GM12878 (cell line): Measurements from ENCODE around the gene LY6G5B. TPM values are rescaled to one million over a fixed set of nuclear protein-coding genes. Genes with fewer than 3 reads are reported as not detected.
A peak's percentile ranks its signal among the peaks of the same experiment; 100 is the strongest.

ENCODE experiments used
- ATAC-seq: fragments of 200-7000 bp; cut with Tn5 transposase; 3 replicates; pipeline ENCODE4 v1.9.1; 2020; ENCODE audit warnings: mild to moderate bottlenecking, moderate library complexity
- BruUV-seq: library from RNA; stranded (reverse); fragments of 400-500 nt; replicated peaks from 2 replicates; lab custom pipeline; 2021; lab: Mats Ljungman, UMichigan
- CTCF ChIA-PET: fragments of 300-600 bp; sonication (Branson Sonifier 250); formaldehyde crosslinking; extraction: SDS; loops from one replicate; lab custom pipeline; 2021; ENCODE audit warnings: inconsistent platforms; lab: Yijun Ruan, JAX
- POLR2A ChIA-PET: fragments of 350-600 bp; formaldehyde crosslinking; extraction: SDS; loops from one replicate; lab custom pipeline; 2021; ENCODE audit warnings: inconsistent platforms; lab: Charles Lee
- RAD21 ChIA-PET: fragments of 300-600 bp; sonication (Branson Sonifier 250); formaldehyde crosslinking; loops from one replicate; lab custom pipeline; 2023; ENCODE audit warnings: antibody characterized with exemption; ENCODE audit not compliant: unreplicated experiment; lab: Charles Lee
- SMC1A ChIA-PET: fragments of 300-600 bp; sonication (Branson Sonifier 250); formaldehyde crosslinking; loops from one replicate; lab custom pipeline; 2023; ENCODE audit not compliant: unreplicated experiment, uncharacterized antibody; lab: Charles Lee
- DNase-seq: peaks from one replicate; pipeline ENCODE4 v3.0.0-alpha.2; 2011; ENCODE audit warnings: low read depth, low spot score
- FAIRE-seq: peaks from 3 replicates; lab custom pipeline; 2011; peaks lifted over from hg19 to GRCh38; lab: Jason Lieb, UNC
- H2AFZ ChIP-seq: 2 replicates; pipeline ENCODE4 v1.6.0; 2011; ENCODE audit warnings: low read depth, low read length, control low read depth; ENCODE audit not compliant: control insufficient read depth
- H3K27ac ChIP-seq: 2 replicates; pipeline ENCODE4 v1.5.1; 2011; ENCODE audit warnings: control low read depth; ENCODE audit not compliant: control insufficient read depth, insufficient read depth
- H3K27me3 ChIP-seq, 2 experiments: replicated peaks in 1 of 2; 2 replicates each; pipeline versions ENCODE4 v1.6.0 to v1.6.1; 2011; ENCODE audit warnings: low read length in 1 of 2; ENCODE audit not compliant: control insufficient read depth in 2 of 2, insufficient read depth in 2 of 2
- H3K36me3 ChIP-seq, 2 experiments: 2 replicates each; pipeline ENCODE4 v1.5.1; 2011; ENCODE audit warnings: low read length in 1 of 2; ENCODE audit not compliant: control insufficient read depth in 2 of 2, insufficient read depth in 2 of 2
- H3K4me1 ChIP-seq: 2 replicates; pipeline ENCODE4 v1.6.1; 2011; ENCODE audit warnings: mild to moderate bottlenecking, low read length, moderate library complexity, mixed read lengths; ENCODE audit not compliant: control insufficient read depth, insufficient read depth
- H3K4me2 ChIP-seq: 2 replicates; pipeline ENCODE4 v1.6.0; 2011; ENCODE audit warnings: control low read depth; ENCODE audit not compliant: control insufficient read depth, insufficient read depth
- H3K4me3 ChIP-seq: fragments of 200-600 bp; sonication (generic); 2 replicates; pipeline ENCODE4 v1.5.1; 2016
- H3K79me2 ChIP-seq: 2 replicates; pipeline ENCODE4 v1.6.0; 2011; ENCODE audit warnings: low read length; ENCODE audit not compliant: control insufficient read depth, insufficient read depth
- H3K9ac ChIP-seq: 2 replicates; pipeline ENCODE4 v1.8.0; 2011; ENCODE audit warnings: low read length, control low read depth, mixed read lengths; ENCODE audit not compliant: control insufficient read depth, insufficient read depth
- H3K9me3 ChIP-seq: replicated peaks from 3 replicates; pipeline ENCODE4 v1.5.1; 2011; ENCODE audit warnings: mild to moderate bottlenecking, low read length; ENCODE audit not compliant: control insufficient read depth, insufficient read depth
- H4K20me1 ChIP-seq: 2 replicates; pipeline ENCODE4 v1.6.0; 2011; ENCODE audit not compliant: control insufficient read depth, insufficient read depth
- CUX1 ChIP-seq: IDR thresholded peaks from 2 replicates; pipeline ENCODE4 v1.6.1; 2012; ENCODE audit warnings: improper control_type of control experiment, low read depth, low read length; ENCODE audit not compliant: insufficient replicate concordance
- EED ChIP-seq: sonication (generic); IDR thresholded peaks from 2 replicates; pipeline ENCODE4 v1.6.1; 2016; ENCODE audit warnings: antibody characterized with exemption, low read depth
- HSF1 ChIP-seq: fragments of 150-350 bp; IDR thresholded peaks from 2 replicates; pipeline ENCODE4 v1.6.1; 2014; ENCODE audit warnings: mild to moderate bottlenecking, low read depth, low read length
- KDM1A ChIP-seq: fragments of 200-600 bp; sonication (generic); IDR thresholded peaks from 2 replicates; pipeline ENCODE4 v1.6.1; 2016; ENCODE audit warnings: borderline replicate concordance
- MEF2A ChIP-seq: IDR thresholded peaks from 2 replicates; pipeline ENCODE4 v1.6.1; 2011; ENCODE audit warnings: low read depth, mild to moderate bottlenecking, low read length, moderate library complexity; ENCODE audit not compliant: insufficient read depth
- NKRF ChIP-seq: fragments of 450-650 bp; conservative IDR thresholded peaks from 2 replicates; pipeline ENCODE4 v1.6.1; 2017; ENCODE audit warnings: mild to moderate bottlenecking, moderate library complexity
- NRF1 ChIP-seq: conservative IDR thresholded peaks from 2 replicates; pipeline ENCODE4 v1.6.1; 2011; ENCODE audit warnings: mild to moderate bottlenecking, low read depth, low read length, improper control_type of control experiment
- RAD51 ChIP-seq: fragments of 450-650 bp; IDR thresholded peaks from 2 replicates; pipeline ENCODE4 v1.6.1; 2016; ENCODE audit warnings: moderate library complexity, mild to moderate bottlenecking, inconsistent platforms
- RELB ChIP-seq: fragments of 450-650 bp; IDR thresholded peaks from 2 replicates; pipeline ENCODE4 v1.6.1; 2017; ENCODE audit warnings: low read depth, mild to moderate bottlenecking, moderate library complexity
- SP1 ChIP-seq: IDR thresholded peaks from one replicate; pipeline ENCODE4 v1.6.1; 2011; ENCODE audit warnings: low read depth, low read length
- ZNF24 ChIP-seq: fragments of 450-650 bp; IDR thresholded peaks from 2 replicates; pipeline ENCODE4 v1.6.1; 2017; ENCODE audit warnings: antibody characterized with exemption, mild to moderate bottlenecking
- WGBS: methylation state at CpG from one replicate; pipeline ENCODE4 v1.1.6; 2016; ENCODE audit warnings: low lambda C conversion rate; ENCODE audit not compliant: insufficient replicate concordance, insufficient coverage; ENCODE audit errors: missing lambda C conversion rate; 5-methylcytosine and 5-hydroxymethylcytosine counted together
- in situ Hi-C: fragments of 300-500 bp; cut with MboI; formaldehyde crosslinking; loops from 9 replicates; pipeline ENCODE4 v1.14.3; 2018; ENCODE audit warnings: mixed read lengths
- intact Hi-C: fragments of 100-400 bp; cut with micrococcal nuclease; formaldehyde crosslinking; loops from one replicate; pipeline ENCODE4 v1.14.2; 2022; ENCODE audit not compliant: unreplicated experiment
- polyA plus RNA-seq, 11 experiments: library from polyadenylated mRNA; depleted of rRNA in 4 of 11; unstranded in 6 of 11; stranded (reverse) in 5 of 11; fragments of >200 nt; fragmentation: Nextera tagmentation in 4 of 11; fragmentation: Illumina TruSeq in 1 of 11; extraction: Ambion mirVana in 4 of 11; extraction: Trizol in 1 of 11; gene quantifications; 1 replicate in 1 of 11; 2 replicates in 10 of 11; pipeline versions ENCODE4 v1.2.1 to v1.2.3, GENCODE V29; 2011 to 2016; ENCODE audit warnings: inconsistent platforms in 2 of 11, missing spikeins in 2 of 11, low read depth in 1 of 11
- total RNA-seq, 4 experiments: library from RNA; depleted of rRNA in 3 of 4; stranded (reverse); fragments of >200 nt in 3 of 4; fragmentation: Illumina TruSeq in 1 of 4; extraction: Trizol in 1 of 4; gene quantifications; 2 replicates each; pipeline versions ENCODE4 v1.2.1 to v1.2.3, GENCODE V29; 2013 to 2021

Gene LY6G5B
- total and polyA plus RNA-seq, 10 of the 15 experiments (the other 5 are each of a cell fraction or from before 2014, with no cell fraction given): 3.2 to 16.5 (median 7.5) TPM

- TF ChIP-seq ZNF24 (0 out of 2 replicates have a peak, but pooled peaks have one; percentile 8), EED (peak; percentile 43; the same call in 1 of the 2 replicates), NKRF (0 out of 2 replicates have a peak, but pooled peaks have one; percentile 42), KDM1A (no peak), RELB (peak; percentile 64)
Measured at GRCh38 chr6:31681135-31681671, 11.4 kb downstream of the LY6G5B start (continued).

GRCh38 chr6:31683591-31683990 lies 13.8 kb downstream of the LY6G5B start:
- ATAC-seq: no peak
- ChIA-PET SMC1A (interaction anchor here (1.4 kb wide), 1 partner anchor 129 kb away, joined by 3 read pairs; no protein-coding TSS in a partner anchor), CTCF (interaction anchor here (0.7 kb wide), 1 partner anchor 86 kb away, joined by 3 read pairs; no protein-coding TSS in a partner anchor), POLR2A (no interaction called here), RAD21 (no interaction called here)
- H3K79me2 ChIP-seq: no peaks in the 10 kb centered on the region
- intact Hi-C loops (loop anchor here (5.0 kb wide), 1 partner anchor 49 kb away; no protein-coding TSS in a partner anchor), in situ Hi-C loops (no loop called here)
- no peaks in the 10 kb centered on the region for H4K20me1 ChIP-seq
- no peak overlapping the region for H3K9ac ChIP-seq
- no peak overlapping the region for H3K4me2 ChIP-seq
- no peaks in the 10 kb centered on the region for H3K27me3 ChIP-seq
- 98% methylated on average over 13 of the region's 13 CpGs for WGBS
- H3K4me3 ChIP-seq: no peak overlapping the region
- H3K9me3 ChIP-seq: no peaks in the 10 kb centered on the region
- BruUV-seq: no TSS peak
- H2AFZ ChIP-seq: no peak overlapping the region
- H3K27ac ChIP-seq: no peak overlapping the region
- H3K4me1 ChIP-seq: peaks cover 3% of the 10 kb centered on the region; the same call in 1 of the 2 replicates
- H3K36me3 ChIP-seq: peaks cover 4 to 13% of the 10 kb centered on the region in 2 experiments; a peak in 3 of 4 replicates
- DNase-seq: no peak
- FAIRE-seq: no peak
- TF ChIP-seq CUX1 (no peak), HSF1 (no peak), MEF2A (no peak), RAD51 (no peak), SP1 (no peak), NRF1 (no peak)
